GM19438 (cell line): ENCODE results near the gene FGD6.
"Not testable (repeated sequence)": the region's sequence is repeated elsewhere in the genome, so short reads cannot be mapped to it uniquely, and the experiment has no call there.

ENCODE experiments used
- ATAC-seq: cut with Tn5 transposase; IDR thresholded peaks from one replicate; pipeline ENCODE4 v1.9.1; 2021; ENCODE audit warnings: low read depth; ENCODE audit not compliant: unreplicated experiment

FGD6 gene

DNA sequence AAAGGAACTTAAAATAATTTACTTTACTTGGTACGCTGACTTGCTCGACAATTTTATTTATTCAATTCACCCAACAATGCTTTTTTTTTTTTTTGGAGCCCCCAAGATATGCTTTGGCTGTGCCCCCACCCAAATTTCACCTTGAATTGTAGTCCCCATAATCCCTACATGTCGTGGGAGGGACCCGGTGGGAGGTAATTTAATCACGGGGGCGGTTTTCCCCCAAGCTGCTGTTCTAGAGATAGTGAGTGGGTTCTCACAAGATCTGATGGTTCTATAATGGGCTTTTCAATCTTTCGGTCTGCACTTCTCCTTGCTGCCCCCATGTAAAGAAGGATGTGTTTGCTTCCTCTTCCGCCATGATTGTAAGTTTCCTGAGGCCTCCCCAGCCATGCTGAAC, 10.4 kb downstream of the FGD6 start:
- ATAC-seq: no peak

DNA sequence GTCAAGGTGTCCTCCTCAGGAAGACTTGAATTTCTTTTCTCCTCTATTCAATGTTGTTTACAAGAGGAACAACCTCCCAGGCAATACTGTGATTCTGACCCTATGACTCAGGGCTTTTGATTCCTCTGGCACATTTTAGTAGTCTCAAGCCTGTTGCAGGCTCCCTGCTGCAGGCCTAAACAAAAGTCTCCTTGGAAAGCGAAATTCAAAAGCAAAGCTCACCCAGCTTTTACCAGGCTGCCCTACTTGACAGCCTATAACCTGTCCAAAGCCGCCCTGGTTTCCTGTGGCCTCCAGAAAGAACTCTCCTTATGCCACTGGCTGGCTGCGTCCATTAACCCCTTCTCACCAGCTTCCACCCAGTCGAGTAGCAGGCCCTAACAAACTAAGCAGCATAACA, 11.6 kb downstream of the FGD6 start:
- ATAC-seq: no peak

DNA sequence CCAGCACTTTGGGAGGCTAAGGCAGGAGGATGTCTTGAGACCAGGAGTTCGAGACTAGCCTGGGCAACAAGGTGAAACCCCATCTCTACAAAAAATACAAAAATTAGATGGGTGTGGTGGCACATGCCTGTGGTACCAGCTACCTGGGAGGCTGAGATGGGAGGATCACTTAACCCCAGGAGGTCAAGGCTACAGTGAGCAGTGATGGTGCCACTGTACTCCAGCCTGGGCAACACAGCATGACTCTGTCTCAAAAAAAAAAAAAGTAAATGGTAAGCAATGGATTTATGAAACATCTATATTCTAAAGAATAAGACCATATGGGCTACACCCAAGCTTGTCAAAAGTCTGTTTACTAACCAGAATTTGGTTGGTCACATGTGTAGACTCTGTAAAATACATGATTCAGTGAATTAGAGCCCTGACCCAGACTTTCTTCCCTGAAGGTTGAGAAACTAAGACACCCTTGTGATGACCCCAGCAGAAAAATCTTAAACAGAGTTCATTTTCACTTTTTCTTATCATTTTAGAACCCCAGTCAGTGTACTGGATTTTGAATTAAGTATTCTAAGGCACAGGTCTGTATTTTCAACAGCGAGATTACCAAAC, 12.1 kb downstream of the FGD6 start:
- no peak for ATAC-seq

DNA sequence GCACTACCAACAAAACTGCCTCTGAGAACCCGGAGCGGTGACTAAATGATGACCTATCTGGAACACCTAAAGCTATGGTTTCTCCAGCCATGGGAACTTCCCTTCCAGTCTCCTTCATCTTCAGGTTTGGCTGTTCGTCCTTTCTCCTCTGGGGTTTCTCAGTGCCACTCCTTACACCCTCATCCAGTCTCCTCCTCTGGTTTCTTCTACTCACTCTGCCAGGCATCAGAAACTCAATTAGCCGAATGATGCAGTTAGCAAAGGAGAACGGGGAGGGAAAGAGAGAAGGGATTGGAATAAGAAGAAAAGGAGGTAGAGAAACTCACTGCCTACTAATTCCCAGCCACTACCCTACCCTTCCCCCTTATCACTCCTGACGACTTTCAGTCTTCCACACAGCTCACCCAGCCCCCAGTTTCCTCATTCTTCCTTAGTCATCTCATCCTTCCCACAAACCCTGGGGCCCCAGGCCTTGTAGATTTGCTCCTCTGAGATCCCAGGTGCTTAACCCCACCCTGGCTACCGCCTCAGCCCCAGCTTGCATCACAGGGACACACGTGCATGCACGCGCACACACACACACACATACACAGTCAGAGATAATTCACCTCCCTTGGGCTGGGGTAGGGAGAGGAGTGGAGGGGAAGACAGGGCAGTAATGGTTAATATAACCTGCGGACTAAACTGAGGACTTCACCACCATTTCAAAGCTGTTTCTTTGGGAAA, 13.0 kb downstream of the FGD6 start:
- peak; percentile 37 for ATAC-seq

DNA sequence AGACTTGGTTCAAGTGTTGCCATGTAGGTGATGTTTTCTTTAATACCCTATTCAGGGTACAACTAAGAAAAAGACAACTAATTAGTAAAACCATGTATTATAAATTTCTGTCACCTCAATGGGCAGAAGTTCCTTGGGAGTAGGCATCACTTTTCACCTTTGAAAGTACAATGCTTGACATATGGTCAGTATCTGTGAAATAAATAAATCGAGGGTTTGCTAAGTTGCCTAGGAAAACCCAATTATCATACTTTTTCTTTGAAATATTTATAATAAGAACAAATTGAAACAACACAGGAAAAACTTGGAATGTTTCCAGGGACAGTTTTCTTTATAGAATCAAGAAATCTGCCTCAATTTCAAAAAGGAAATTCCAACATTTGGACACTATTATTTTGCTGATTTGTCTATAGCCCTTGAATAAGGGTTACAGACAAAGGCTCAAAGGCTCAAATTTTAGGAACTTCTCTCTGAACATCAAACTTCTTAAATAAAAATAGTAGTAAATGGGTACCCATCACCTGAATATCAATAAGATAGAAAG, 13.7 kb downstream of the FGD6 start:
- no peak for ATAC-seq

DNA sequence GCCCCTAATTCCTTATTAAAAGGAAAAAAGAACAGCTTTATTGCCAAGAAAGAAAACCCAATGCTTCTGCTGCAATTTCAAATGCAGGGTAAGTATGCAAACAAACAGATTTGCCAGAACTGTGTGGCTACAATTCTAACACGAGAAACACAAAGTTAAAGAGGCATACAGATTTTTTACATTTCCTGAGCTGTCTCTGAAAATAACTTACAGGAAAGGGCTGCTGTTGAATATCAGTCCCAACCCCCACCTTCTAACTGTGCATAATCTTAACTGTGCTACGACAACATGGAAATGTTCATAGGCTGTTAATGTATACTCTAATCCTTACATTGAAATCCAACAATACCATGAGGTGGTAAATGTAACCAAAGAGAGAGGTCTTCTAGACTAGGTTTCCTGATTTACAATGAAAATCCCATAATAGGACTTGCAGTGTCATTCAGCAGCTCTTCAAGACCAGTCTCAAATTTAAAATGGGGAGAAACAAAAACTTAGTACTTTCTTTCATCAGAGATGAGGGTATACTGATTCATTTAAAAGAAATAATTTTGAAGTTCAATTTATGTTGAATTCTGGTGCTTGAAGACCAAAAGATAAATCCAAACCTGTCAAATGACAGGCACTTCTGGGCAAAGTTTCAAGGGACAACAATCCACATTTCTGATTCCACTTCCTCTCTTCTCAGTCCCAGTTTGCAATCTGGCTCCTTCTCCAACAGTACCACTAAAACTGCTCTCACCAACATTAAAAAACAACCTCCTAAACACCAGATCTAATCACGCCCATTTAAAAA, 14.4 kb downstream of the FGD6 start:
- ATAC-seq: no peak

DNA sequence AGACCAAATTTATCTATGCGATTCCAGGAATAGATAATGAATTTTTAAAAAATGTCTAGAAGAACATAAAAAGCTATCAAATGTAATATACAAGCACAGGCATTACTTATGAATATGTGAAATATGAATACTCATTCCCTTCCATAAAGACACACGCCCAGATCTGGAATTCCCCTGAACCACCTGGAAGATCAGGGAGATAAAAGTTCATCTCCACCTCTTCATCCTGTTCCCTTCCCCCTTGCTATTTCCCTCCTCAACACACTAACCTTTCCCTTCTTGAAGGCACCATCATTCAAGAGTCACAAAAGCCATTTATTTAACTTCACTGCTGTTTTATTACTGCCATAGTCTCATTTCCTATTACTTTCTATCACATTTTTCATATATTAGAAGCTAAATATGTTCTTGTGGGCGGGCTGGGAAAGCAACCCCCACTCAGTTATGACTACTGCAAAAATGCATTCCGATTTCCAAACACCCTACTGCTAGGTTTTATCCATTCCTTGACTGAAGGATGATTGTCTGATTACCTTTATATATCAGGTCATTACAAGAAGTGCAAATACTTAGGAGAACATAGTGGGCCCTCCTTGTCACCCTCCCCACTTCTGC, 16.1 kb downstream of the FGD6 start:
- no peak for ATAC-seq

DNA sequence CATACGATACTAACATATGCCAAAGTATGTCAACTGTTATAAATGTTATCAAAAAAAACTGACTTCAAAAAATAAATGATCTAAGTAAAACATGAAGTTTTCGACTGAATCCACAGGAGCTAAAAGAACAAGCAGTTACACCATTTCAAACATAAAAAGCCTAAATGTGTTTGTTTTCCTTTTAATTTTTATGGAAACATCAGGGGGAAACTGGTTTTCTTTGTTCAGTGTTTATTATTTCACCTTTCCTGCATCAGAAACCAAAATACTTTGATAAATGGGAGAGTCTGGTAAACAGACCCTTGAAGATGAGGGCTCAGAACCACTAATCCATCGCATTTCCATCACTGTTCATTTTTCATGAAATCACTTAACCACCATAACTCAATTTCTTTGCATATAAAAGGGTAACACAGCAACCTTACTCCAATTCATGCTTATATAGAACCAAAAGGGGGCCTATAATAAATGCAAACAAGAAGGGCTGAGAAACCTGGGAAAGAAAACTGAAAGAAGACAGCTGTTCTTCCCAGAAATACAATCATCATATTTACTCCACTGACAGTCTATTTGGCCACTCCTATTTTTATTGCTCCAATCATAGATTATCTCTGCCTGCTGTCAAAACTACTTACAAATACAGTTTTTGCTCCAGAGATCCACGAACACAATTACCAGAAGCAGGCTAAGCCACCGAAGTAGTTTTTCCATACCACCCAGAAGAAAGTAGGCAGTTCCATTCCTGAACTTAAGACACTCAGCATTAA, 17.0 kb downstream of the FGD6 start:
- ATAC-seq: no peak

DNA sequence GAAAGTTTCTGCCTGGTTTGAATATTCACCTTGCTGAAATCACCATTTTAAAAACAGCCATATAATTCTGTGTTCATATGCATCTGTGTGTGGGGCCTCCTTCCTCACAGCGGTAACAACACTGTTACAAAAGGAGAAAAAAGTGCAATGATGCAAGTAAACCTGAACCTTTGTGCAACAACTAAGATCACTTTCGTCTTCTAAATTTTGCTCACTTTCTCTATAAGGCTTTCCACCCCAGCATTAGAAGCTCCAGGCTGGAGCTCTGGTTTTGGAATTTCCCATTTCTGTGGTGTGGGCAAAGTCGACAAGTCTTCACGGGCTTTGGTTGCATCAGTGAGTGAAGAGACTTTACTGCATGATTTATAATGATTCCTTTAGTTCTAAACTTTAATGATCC, 18.4 kb downstream of the FGD6 start:
- peak; percentile 62 for ATAC-seq

DNA sequence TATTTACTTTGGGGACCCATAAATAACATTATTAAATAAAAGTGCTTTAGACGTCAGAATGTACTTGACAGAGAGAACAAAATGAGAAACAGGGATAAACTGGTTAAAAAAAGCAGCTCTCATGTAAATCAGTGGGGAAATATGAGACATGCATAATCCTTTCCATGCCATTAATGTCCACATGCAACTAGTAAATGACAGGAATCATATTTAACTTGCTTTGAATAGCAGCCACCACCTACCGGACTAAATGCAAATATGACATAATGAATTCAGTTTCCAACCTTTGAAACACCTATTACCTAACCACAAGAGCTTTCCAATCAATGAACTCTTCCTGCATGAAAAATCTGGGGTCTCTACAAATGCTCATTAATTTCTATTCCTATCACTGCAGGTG, 19.6 kb downstream of the FGD6 start:
- ATAC-seq: no peak

DNA sequence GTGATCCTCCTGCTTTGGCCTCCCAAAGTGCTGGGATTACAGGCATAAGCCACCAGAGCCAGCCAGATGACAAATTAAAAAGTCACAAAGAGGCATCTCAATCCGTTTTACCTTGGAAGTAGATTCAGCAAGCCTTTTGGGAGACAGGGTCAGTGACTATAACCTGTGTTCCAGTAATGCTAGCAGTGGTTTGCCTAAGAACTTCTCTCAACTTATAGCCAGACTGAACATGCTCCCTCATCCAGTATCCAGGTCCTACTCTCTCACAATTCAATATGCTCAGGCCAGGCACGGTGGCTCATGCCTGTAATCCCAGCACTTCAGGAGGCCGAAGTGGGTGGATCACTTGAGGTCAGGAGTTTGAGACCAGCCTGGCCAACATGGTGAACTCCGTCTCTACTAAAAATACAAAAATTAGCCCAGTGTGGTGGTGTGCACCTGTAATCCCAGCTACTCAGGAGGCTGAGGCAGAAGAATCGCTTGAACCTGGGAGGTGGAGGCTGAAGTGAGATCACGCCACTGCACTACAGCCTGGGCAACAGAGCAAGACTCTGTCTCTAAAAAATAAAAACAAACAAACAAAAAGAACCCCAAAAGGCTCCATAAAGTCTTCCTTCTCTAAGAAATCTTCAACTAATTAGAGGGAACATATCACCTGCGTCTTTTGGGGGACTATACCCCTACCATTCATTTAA, 20.2 kb downstream of the FGD6 start:
- not testable (repeated sequence) for ATAC-seq

DNA sequence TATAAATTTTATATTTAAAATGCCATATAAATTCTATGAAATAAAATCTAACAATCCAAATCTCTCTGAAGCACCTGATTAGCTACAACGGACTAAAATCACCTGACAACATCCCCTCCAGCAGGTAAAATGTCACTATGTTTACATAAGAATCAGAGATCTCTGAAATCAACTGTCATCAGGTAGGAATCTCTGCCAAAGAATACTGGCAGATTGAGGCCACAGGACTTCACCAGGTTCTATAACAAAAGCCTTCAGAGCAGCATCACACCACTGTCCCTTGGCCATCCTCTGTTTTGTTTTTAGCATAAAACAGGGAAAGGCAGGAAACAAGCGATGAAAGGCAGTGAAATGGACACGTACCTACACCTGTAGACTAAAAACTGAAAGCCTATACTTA, 22.1 kb downstream of the FGD6 start:
- ATAC-seq: no peak

DNA sequence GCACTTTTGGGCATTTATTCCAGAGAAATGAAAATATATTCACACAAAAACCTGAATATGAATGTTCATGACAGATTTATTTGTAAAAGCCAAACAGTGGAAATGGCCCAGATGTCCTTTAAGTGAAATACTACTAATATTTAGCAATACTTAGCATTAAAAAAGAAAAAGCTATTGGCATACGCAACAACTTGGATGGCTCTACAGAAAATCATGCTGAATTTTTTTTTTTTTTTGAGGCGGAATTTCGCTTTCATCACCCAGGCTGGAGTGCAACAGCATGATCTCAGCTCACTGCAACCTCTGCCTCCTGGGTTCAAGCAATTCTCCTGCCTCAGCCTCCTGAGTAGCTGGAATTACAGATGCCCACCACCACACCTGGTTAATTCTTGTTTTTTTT, 24.1 kb downstream of the FGD6 start:
- no peak for ATAC-seq

DNA sequence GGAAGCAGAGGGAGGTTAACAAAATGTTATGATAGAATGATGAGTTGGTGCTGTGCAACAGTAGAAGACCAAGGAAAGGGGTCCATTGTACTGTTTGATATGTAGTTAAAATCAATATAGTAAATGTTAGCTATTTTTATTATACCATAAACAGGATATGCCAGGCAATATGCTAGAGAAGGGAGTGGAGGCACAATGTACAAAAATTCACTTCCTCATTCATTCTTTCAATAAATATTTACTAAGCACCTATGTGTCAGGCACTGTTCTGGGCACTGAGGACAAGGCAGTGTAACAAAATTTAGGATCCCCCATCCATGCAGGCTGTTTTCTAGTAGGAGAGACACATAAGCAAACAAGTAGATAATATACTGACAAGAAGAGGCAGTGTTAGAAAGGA, 25.0 kb downstream of the FGD6 start:
- ATAC-seq: no peak

DNA sequence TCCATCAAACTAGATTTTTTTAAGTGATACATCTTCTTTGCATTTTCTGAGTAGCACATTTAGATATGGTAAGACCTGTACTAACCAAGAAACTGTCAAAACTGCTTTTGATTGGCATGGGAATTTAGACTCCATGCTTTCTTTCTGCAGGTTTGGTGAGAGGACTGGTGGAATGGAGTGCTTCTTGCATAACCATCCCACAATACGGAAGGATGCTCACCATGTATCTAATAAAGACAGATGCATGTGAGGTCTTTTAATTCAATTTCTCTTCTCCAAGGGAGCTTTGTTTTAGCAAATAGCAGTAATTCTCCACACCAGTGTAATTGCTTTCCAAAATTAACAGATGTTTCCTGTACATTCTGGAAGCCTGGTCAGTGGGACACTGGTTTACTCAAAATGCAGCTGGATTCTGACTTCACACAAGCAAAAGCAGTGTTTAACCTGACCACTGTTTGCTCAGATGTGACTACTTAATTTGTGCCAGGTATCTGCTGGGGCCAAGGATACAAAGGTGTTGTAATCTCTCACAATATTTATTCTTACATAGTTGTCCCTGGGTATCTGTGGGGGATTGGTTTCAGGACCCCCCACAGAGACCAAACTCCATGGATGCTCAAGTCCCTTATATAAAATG, 26.1 kb downstream of the FGD6 start:
- ATAC-seq: no peak

DNA sequence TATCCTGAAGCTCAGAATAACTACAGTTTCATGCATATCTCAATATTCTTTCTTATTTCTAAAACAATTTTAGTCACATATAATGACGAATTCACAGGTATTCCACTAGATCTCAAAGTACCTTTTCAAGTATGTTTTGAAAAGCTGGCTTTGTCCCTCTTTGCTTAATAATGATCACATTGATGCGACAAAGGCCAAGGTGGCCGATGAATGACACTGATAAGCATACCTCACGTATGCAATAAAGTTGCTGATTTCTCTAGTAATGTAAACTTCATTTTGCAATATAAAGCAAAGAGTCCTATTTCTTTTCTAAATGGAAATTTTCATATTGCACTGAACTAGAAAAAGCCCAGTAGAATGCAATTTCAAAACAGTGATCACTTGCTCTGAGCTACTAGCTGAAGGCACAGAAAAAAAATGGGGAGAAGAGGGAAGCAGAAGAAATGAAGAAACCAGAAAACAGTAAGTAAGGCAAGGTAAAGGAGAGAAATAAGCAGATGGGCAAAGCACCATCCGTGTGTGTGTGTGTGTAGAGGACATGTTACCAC, 29.3 kb downstream of the FGD6 start:
- ATAC-seq: no peak

DNA sequence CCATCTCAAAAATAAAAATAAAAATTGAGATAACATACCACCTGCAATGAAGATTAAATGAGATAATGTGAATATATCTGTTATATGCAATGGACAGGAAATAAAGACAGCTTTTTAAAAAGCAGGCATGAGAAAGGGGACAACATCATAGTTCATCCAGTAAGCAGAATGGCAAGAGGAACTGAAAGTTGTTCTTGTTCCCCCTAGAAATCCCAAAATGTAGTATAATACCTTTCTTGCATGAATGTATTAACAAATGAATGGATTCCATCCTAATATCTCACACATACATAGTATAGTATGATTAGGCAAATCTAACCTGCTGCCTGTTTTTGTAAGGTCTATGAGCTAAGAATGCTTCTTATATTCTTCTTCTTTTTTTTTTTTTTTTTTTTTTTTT, 31.4 kb downstream of the FGD6 start:
- no peak for ATAC-seq

DNA sequence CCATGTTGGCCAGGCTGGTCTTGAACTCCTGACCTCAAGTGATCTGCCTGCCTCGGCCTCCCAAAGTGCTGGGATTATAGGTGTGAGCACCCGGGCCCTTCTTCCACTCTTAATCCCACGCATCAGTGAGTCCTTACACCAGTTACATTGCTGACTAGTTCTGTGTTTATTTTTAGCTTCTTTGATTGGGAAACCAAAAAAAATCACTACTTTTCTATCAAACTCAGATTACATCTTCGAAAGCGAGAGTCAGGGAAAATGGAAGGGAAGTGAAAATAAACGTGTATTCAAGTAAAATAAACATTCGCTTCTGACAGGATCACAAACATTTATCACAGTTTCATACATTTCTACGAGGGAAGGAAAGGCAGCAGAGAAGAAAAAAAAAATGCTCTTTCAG, 32.2 kb downstream of the FGD6 start:
- ATAC-seq: no peak

DNA sequence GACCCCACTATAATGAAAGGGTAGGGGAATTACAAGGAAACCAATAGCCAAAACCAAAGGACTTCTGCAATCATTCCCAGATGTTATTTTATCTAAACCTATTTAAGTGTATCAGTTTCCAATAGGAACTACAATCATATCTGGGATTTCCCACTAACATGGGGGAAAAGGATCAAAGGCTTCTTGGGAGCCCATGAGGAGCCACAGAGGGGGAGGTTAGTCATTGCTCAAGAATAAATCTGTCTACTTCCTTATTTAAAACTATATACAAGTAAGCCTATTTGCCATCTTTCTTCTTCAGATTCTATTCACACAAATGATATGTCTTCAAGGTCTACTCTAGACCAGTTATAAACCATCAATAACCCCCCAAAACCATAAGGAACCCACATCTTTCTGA, 33.1 kb downstream of the FGD6 start:
- no peak for ATAC-seq
